ENCODE results near the gene SKOR2. TPM values are rescaled to one million over a fixed set of nuclear protein-coding genes. Genes with fewer than 3 reads are reported as not detected.
"Not testable (repeated sequence)": the region's sequence is repeated elsewhere in the genome, so short reads cannot be mapped to it uniquely, and the experiment has no call there.

The SKOR2 gene
- total RNA-seq, 1 donor from 2014 or later: 0.48 TPM

- DNase-seq (ENCODE audit: low spot score): peak; percentile 64
Observed at GRCh38 chr18:47254341-47254939, 3.0 kb upstream of the SKOR2 start.

GRCh38 chr18:47253101-47253654 lies 1.7 kb upstream of the SKOR2 start:
- no peak for DNase-seq (ENCODE audit: low spot score)

GRCh38 chr18:47250391-47251046 lies 941 bp downstream of the SKOR2 start:
- DNase-seq (ENCODE audit: low spot score): no peak

- no peak for DNase-seq (ENCODE audit: low spot score)
Observed at GRCh38 chr18:47249314-47249981, 2.0 kb downstream of the SKOR2 start.

GRCh38 chr18:47248604-47249313 lies 2.7 kb downstream of the SKOR2 start:
- DNase-seq (ENCODE audit: low spot score): no peak

- no peak for DNase-seq (ENCODE audit: low spot score)
Observed at GRCh38 chr18:47248115-47248603, 3.3 kb downstream of the SKOR2 start.

- no peak for DNase-seq (ENCODE audit: low spot score)
Observed at GRCh38 chr18:47247416-47248114, 3.9 kb downstream of the SKOR2 start.

- no peak for DNase-seq (ENCODE audit: low spot score)
Observed at GRCh38 chr18:47247036-47247415, 4.4 kb downstream of the SKOR2 start.

GRCh38 chr18:47246027-47246971 lies 5.2 kb downstream of the SKOR2 start:
- no peak for DNase-seq (ENCODE audit: low spot score)

GRCh38 chr18:47244086-47244485 lies 7.4 kb downstream of the SKOR2 start:
- DNase-seq (ENCODE audit: low spot score): no peak

- DNase-seq (ENCODE audit: low spot score): no peak
Observed at GRCh38 chr18:47235096-47235495, 16.4 kb downstream of the SKOR2 start.

GRCh38 chr18:47226660-47227059 lies 24.8 kb downstream of the SKOR2 start:
- DNase-seq (ENCODE audit: low spot score): no peak

GRCh38 chr18:47215554-47216138 lies 35.8 kb downstream of the SKOR2 start:
- DNase-seq (ENCODE audit: low spot score): peak; percentile 61

- no peak for DNase-seq (ENCODE audit: low spot score)
Observed at GRCh38 chr18:47209171-47209570, 42.3 kb downstream of the SKOR2 start.

- no peak for DNase-seq (ENCODE audit: low spot score)
Observed at GRCh38 chr18:47206945-47207637, 44.4 kb downstream of the SKOR2 start.

- DNase-seq (ENCODE audit: low spot score): peak; percentile 36
Observed at GRCh38 chr18:47204908-47205522, 46.4 kb downstream of the SKOR2 start.

- no peak for DNase-seq (ENCODE audit: low spot score)
Observed at GRCh38 chr18:47203626-47204464, 47.6 kb downstream of the SKOR2 start.

- DNase-seq (ENCODE audit: low spot score): not testable (repeated sequence)
Observed at GRCh38 chr18:47195961-47196360, 55.5 kb downstream of the SKOR2 start.
